Astrocyte (in vitro differentiated cells and primary cell): ENCODE data around the gene SLC35G4.

Experiments used
- EZH2 ChIP-seq: IDR thresholded peaks from 2 replicates; pipeline ENCODE4 v1.6.1; 2012; ENCODE audit warnings: mild to moderate bottlenecking, low read length, inconsistent platforms; ENCODE audit not compliant: insufficient read depth
- TF ChIP-seq, protein P1 (sequence below): IDR thresholded peaks from 2 replicates; pipeline ENCODE4 v1.5.1; 2011; ENCODE audit warnings: low read depth, mild to moderate bottlenecking, inconsistent platforms, low read length, moderate library complexity; ENCODE audit not compliant: insufficient read depth

DNA sequence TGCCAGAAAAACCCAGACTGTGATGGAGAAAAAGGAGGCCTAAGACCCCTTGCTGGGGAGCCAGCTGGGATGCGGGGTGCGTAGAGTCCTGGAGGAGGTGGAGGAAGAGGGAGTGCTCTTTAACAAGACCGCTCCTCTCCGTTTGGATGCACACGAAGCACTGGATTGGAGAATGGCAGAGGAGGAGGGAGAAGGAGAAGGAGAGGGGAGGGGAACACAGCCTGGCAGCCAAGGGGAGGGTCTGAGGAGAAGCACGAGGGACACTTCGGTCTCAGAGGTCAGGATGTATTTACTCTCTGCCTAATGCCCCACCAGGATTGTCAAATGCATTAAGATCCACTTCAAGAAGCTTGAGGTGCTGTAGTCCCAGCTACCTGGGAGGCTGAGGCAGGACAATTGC, 42.0 kb upstream of the SLC35G4 start:
- TF ChIP-seq EZH2, result no peak
- TF ChIP-seq, protein P1, sequence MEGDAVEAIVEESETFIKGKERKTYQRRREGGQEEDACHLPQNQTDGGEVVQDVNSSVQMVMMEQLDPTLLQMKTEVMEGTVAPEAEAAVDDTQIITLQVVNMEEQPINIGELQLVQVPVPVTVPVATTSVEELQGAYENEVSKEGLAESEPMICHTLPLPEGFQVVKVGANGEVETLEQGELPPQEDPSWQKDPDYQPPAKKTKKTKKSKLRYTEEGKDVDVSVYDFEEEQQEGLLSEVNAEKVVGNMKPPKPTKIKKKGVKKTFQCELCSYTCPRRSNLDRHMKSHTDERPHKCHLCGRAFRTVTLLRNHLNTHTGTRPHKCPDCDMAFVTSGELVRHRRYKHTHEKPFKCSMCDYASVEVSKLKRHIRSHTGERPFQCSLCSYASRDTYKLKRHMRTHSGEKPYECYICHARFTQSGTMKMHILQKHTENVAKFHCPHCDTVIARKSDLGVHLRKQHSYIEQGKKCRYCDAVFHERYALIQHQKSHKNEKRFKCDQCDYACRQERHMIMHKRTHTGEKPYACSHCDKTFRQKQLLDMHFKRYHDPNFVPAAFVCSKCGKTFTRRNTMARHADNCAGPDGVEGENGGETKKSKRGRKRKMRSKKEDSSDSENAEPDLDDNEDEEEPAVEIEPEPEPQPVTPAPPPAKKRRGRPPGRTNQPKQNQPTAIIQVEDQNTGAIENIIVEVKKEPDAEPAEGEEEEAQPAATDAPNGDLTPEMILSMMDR, result no peak
